Measurements from ENCODE around the gene PLA2G4C. TPM values are rescaled to one million over a fixed set of nuclear protein-coding genes. Genes with fewer than 3 reads are reported as not detected.

PLA2G4C gene
- total and polyA plus RNA-seq, 9 donors, result 2.9 to 32.0 (median 4.9) TPM

- no peaks in the 10 kb centered on the region for H3K36me3 ChIP-seq
- intact Hi-C loops (cut with DNase I), result no loop called here
- WGBS, 3 donors, result 76 to 84% (median 82%) methylated on average over 6 of the region's 6 CpGs
- no peaks in the 10 kb centered on the region for H3K27me3 ChIP-seq
- no peaks in the 10 kb centered on the region for H3K9me3 ChIP-seq
- H3K4me3 ChIP-seq, result no peak overlapping the region
- no peak for TF ChIP-seq POLR2A (IDR thresholded peaks at IDR 0.05)
- TF ChIP-seq, protein P1, sequence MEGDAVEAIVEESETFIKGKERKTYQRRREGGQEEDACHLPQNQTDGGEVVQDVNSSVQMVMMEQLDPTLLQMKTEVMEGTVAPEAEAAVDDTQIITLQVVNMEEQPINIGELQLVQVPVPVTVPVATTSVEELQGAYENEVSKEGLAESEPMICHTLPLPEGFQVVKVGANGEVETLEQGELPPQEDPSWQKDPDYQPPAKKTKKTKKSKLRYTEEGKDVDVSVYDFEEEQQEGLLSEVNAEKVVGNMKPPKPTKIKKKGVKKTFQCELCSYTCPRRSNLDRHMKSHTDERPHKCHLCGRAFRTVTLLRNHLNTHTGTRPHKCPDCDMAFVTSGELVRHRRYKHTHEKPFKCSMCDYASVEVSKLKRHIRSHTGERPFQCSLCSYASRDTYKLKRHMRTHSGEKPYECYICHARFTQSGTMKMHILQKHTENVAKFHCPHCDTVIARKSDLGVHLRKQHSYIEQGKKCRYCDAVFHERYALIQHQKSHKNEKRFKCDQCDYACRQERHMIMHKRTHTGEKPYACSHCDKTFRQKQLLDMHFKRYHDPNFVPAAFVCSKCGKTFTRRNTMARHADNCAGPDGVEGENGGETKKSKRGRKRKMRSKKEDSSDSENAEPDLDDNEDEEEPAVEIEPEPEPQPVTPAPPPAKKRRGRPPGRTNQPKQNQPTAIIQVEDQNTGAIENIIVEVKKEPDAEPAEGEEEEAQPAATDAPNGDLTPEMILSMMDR (IDR thresholded peaks at IDR 0.05), result no peak
- no peak for TF ChIP-seq EP300 (IDR thresholded peaks at IDR 0.05)
- no peaks in the 10 kb centered on the region for H3K4me1 ChIP-seq (ENCODE audit: insufficient read depth)
- H3K27ac ChIP-seq, result no peak overlapping the region
- DNase-seq, result no peak
Observed at GRCh38 chr19:48000846-48001245, 109.8 kb downstream of the PLA2G4C start.

GRCh38 chr19:47998800-47999199 lies 111.8 kb downstream of the PLA2G4C start:
- no peak overlapping the region for H3K4me3 ChIP-seq
- no peak for DNase-seq
- H3K9me3 ChIP-seq, result no peaks in the 10 kb centered on the region
- 79 to 89% (median 88%) methylated on average over 6 of the region's 6 CpGs for WGBS, 3 donors
- intact Hi-C loops (cut with DNase I), result no loop called here
- TF ChIP-seq, protein P1 (IDR thresholded peaks at IDR 0.05), result no peak
- TF ChIP-seq EP300 (IDR thresholded peaks at IDR 0.05) (no peak), POLR2A (IDR thresholded peaks at IDR 0.05) (no peak)
- no peaks in the 10 kb centered on the region for H3K27me3 ChIP-seq
- no peak overlapping the region for H3K27ac ChIP-seq
- H3K4me1 ChIP-seq (ENCODE audit: insufficient read depth), result no peaks in the 10 kb centered on the region
- H3K36me3 ChIP-seq, result no peaks in the 10 kb centered on the region

Other genes with a start within 250 kb of the PLA2G4C start
- 1 to 10 TPM in 1 of 7 donors, under 1 TPM in 3, not detected in 3; 0.12 to 1.3 (median 0.32) TPM for gene SULT2A1, start 224.5 kb downstream of the PLA2G4C start, total RNA-seq
- gene SULT2A1, start 224.5 kb downstream of the PLA2G4C start, polyA plus RNA-seq, result 1 to 10 TPM in 1 of 2 donors, under 1 TPM in 1; 0.29 to 2.5 TPM
- gene BSPH1, start 118.6 kb downstream of the PLA2G4C start, total RNA-seq, result not detected
- gene BSPH1, start 118.6 kb downstream of the PLA2G4C start, polyA plus RNA-seq, result not detected
- gene ELSPBP1, start 116.2 kb downstream of the PLA2G4C start, total RNA-seq, result not detected
- gene ELSPBP1, start 116.2 kb downstream of the PLA2G4C start, polyA plus RNA-seq, result under 1 TPM in 1 of 2 donors, not detected in 1; 0.55 TPM
- not detected for gene CABP5, start 66.7 kb downstream of the PLA2G4C start, total RNA-seq
- not detected for gene CABP5, start 66.7 kb downstream of the PLA2G4C start, polyA plus RNA-seq
- gene LIG1, start 59.5 kb upstream of the PLA2G4C start, total RNA-seq, result 10 to 100 TPM; 12.3 to 36.2 (median 20.0) TPM
- gene LIG1, start 59.5 kb upstream of the PLA2G4C start, polyA plus RNA-seq, result 10 to 100 TPM; 12.9 to 22.7 TPM
- gene ZSWIM9, start 59.9 kb upstream of the PLA2G4C start, total RNA-seq, result 10 to 100 TPM in 1 of 7 donors, 1 to 10 TPM in 6; 3.2 to 11.9 (median 7.8) TPM
- 1 to 10 TPM; 6.1 to 7.5 TPM for gene ZSWIM9, start 59.9 kb upstream of the PLA2G4C start, polyA plus RNA-seq
- 10 to 100 TPM; 10.0 to 36.0 (median 24.9) TPM for gene CARD8, start 145.1 kb upstream of the PLA2G4C start, total RNA-seq
- 10 to 100 TPM; 20.8 to 48.0 TPM for gene CARD8, start 145.1 kb upstream of the PLA2G4C start, polyA plus RNA-seq
- gene ZNF114, start 159.3 kb upstream of the PLA2G4C start, total RNA-seq, result under 1 TPM in 5 of 7 donors, not detected in 2; 0.20 to 0.71 (median 0.67) TPM
- gene ZNF114, start 159.3 kb upstream of the PLA2G4C start, polyA plus RNA-seq, result 1 to 10 TPM in 1 of 2 donors, under 1 TPM in 1; 0.19 to 1.1 TPM
- gene EMP3, start 214.7 kb upstream of the PLA2G4C start, total RNA-seq, result 100 to 1,000 TPM in 5 of 7 donors, 10 to 100 TPM in 2; 23.2 to 148 (median 120) TPM
- 100 to 1,000 TPM in 1 of 2 donors, 10 to 100 TPM in 1; 92.5 to 163 TPM for gene EMP3, start 214.7 kb upstream of the PLA2G4C start, polyA plus RNA-seq